Left lung (tissue), 10 donors: ENCODE data around the gene MSX1. TPM values are rescaled to one million over a fixed set of nuclear protein-coding genes. Genes with fewer than 3 reads are reported as not detected.

Experiments
- ATAC-seq: fragments of 200-7000 bp; cut with Tn5 transposase; one replicate; pipeline ENCODE4 v1.9.1; 2020; ENCODE audit warnings: moderate library complexity
- DNase-seq, 4 donors: peaks; one replicate each; pipeline ENCODE4 v3.0.0-alpha.2; 2013 to 2020
- H3K27ac ChIP-seq, 2 donors: fragments of 200-600 bp; sonication (generic) in 1 of 2; one replicate each; pipeline versions ENCODE4 v1.5.0 to v1.8.0; 2020 to 2021
- H3K27me3 ChIP-seq, 2 donors: fragments of 200-600 bp; sonication (generic) in 1 of 2; one replicate each; pipeline versions ENCODE4 v1.5.0 to v1.8.0; 2020 to 2021
- H3K36me3 ChIP-seq, 2 donors: fragments of 200-600 bp; sonication (generic) in 1 of 2; one replicate each; pipeline versions ENCODE4 v1.5.0 to v1.8.0; 2020 to 2021
- H3K4me1 ChIP-seq, 2 donors: fragments of 200-600 bp; one replicate each; pipeline ENCODE4 v1.8.0; 2021
- H3K4me3 ChIP-seq, 2 donors: fragments of 200-600 bp; sonication (generic) in 1 of 2; one replicate each; pipeline versions ENCODE4 v1.5.0 to v1.8.0; 2020 to 2021; ENCODE audit warnings: mild to moderate bottlenecking in 1 of 2
- H3K9me3 ChIP-seq, 2 donors: fragments of 200-600 bp; sonication (generic) in 1 of 2; one replicate each; pipeline versions ENCODE4 v1.5.0 to v1.8.0; 2020 to 2021
- CTCF ChIP-seq, 2 donors: fragments of 200-600 bp; sonication (generic) in 1 of 2; IDR thresholded peaks; one replicate each; pipeline versions ENCODE4 v1.5.0 to v1.8.0; 2021; ENCODE audit warnings: antibody characterized with exemption in 2 of 2
- intact Hi-C, 2 donors: fragments of 100-400 bp; cut with DNase I; formaldehyde crosslinking; loops; one replicate each; pipeline versions ENCODE4 v1.11.2 to v1.14.2; 2022
- polyA plus RNA-seq, 6 donors: library from polyadenylated mRNA; unstranded; fragments of 120-200 nt; gene quantifications; one replicate each; pipeline ENCODE4 v1.2.1, GENCODE V29; 2013; ENCODE audit not compliant: insufficient read length in 6 of 6
- total RNA-seq, 2 donors: library from RNA; stranded (reverse); fragmentation: NEBNext Ultra II Directional; extraction: Animal tissue kit (Norgen Biotek cat#: 25700); gene quantifications; one replicate each; pipeline ENCODE4 v1.2.1, GENCODE V29; 2021
- donor health status: DM: no; HTN: yes; CAD: no.
- donor health status: DM: no; HTN: no; CAD: no.

The MSX1 gene
- total and polyA plus RNA-seq, 8 donors = 1.2 to 4.2 (median 2.0) TPM

- H3K36me3 ChIP-seq = no peaks in the 10 kb centered on the region
- H3K9me3 ChIP-seq = no peaks in the 10 kb centered on the region
- TF ChIP-seq CTCF (IDR thresholded peaks at IDR 0.05) = no peak
- H3K27ac ChIP-seq = no peak overlapping the region
- DNase-seq = no peak
- peaks cover 57 to 100% of the 10 kb centered on the region in 2 donors for H3K27me3 ChIP-seq
- no peaks in the 10 kb centered on the region for H3K4me1 ChIP-seq
- intact Hi-C loops = no loop called here
- no peak for ATAC-seq
- H3K4me3 ChIP-seq = no peak overlapping the region
These were observed 14.8 kb downstream of the MSX1 start for GRCh38 chr4:4874254-4874653.

- no peaks in the 10 kb centered on the region for H3K4me1 ChIP-seq
- H3K4me3 ChIP-seq = no peak overlapping the region
- H3K27ac ChIP-seq = no peak overlapping the region
- no peaks in the 10 kb centered on the region for H3K9me3 ChIP-seq
- peaks cover 48 to 100% of the 10 kb centered on the region in 2 donors for H3K27me3 ChIP-seq
- no peak for ATAC-seq
- DNase-seq = no peak
- intact Hi-C loops = no loop called here
- H3K36me3 ChIP-seq = no peaks in the 10 kb centered on the region
- no peak for TF ChIP-seq CTCF (IDR thresholded peaks at IDR 0.05)
These were observed 15.7 kb downstream of the MSX1 start for GRCh38 chr4:4875147-4875546.

GRCh38 chr4:4875611-4876010, 16.1 kb downstream of the MSX1 start:
- no peak for TF ChIP-seq CTCF (IDR thresholded peaks at IDR 0.05)
- peaks cover 44 to 100% of the 10 kb centered on the region in 2 donors for H3K27me3 ChIP-seq
- intact Hi-C loops = no loop called here
- ATAC-seq (no peak), DNase-seq (no peak)
- H3K36me3 ChIP-seq = no peaks in the 10 kb centered on the region
- no peak overlapping the region for H3K4me3 ChIP-seq
- no peaks in the 10 kb centered on the region for H3K9me3 ChIP-seq
- no peak overlapping the region for H3K27ac ChIP-seq
- no peaks in the 10 kb centered on the region for H3K4me1 ChIP-seq

GRCh38 chr4:4876945-4877661, 17.6 kb downstream of the MSX1 start:
- TF ChIP-seq CTCF (IDR thresholded peaks at IDR 0.05) = no peak
- Histone ChIP-seq H3K4me1 (no peaks in the 10 kb centered on the region), H3K9me3 (no peaks in the 10 kb centered on the region), H3K27ac (no peak overlapping the region), H3K27me3 (peaks cover 29 to 90% of the 10 kb centered on the region in 2 donors), H3K4me3 (no peak overlapping the region), H3K36me3 (no peaks in the 10 kb centered on the region)
- DNase-seq = no peak
- intact Hi-C loops = no loop called here
- ATAC-seq = no peak

- no peak overlapping the region for H3K4me3 ChIP-seq
- no peak for TF ChIP-seq CTCF (IDR thresholded peaks at IDR 0.05)
- H3K27ac ChIP-seq = no peak overlapping the region
- no peaks in the 10 kb centered on the region for H3K36me3 ChIP-seq
- ATAC-seq = no peak
- peaks cover 0 to 75% of the 10 kb centered on the region in 2 donors for H3K27me3 ChIP-seq
- DNase-seq = no peak
- no peaks in the 10 kb centered on the region for H3K4me1 ChIP-seq
- no peaks in the 10 kb centered on the region for H3K9me3 ChIP-seq
- intact Hi-C loops = no loop called here
These were observed 21.0 kb downstream of the MSX1 start for GRCh38 chr4:4880492-4880891.
